Subcutaneous abdominal adipose tissue (tissue), 5 donors: ENCODE measurements around the gene TTC38.

ENCODE experiments used
- H3K27ac ChIP-seq: one replicate; pipeline ENCODE4 v1.7.0; 2013; ENCODE audit warnings: low read depth, mild to moderate bottlenecking, inconsistent platforms, low read length, moderate library complexity
- H3K27me3 ChIP-seq, 5 donors: one replicate each; pipeline ENCODE4 v1.7.0; 2013; ENCODE audit warnings: low read length in 5 of 5, inconsistent platforms in 1 of 5; ENCODE audit not compliant: control insufficient read depth in 5 of 5, insufficient read depth in 4 of 5
- H3K36me3 ChIP-seq, 5 donors: one replicate each; pipeline ENCODE4 v1.7.0; 2013; ENCODE audit warnings: low read length in 5 of 5; ENCODE audit not compliant: control insufficient read depth in 5 of 5, insufficient read depth in 5 of 5
- H3K4me1 ChIP-seq, 5 donors: one replicate each; pipeline ENCODE4 v1.7.0; 2013; ENCODE audit warnings: low read length in 5 of 5, mild to moderate bottlenecking in 3 of 5, moderate library complexity in 1 of 5; ENCODE audit not compliant: control insufficient read depth in 5 of 5, insufficient read depth in 5 of 5
- H3K4me3 ChIP-seq, 5 donors: one replicate each; pipeline ENCODE4 v1.7.0; 2013; ENCODE audit warnings: low read length in 5 of 5, low read depth in 1 of 5
- H3K9ac ChIP-seq, 5 donors: one replicate each; pipeline ENCODE4 v1.7.0; 2013; ENCODE audit warnings: low read length in 5 of 5, mild to moderate bottlenecking in 4 of 5, moderate library complexity in 3 of 5
- H3K9me3 ChIP-seq, 5 donors: one replicate each; pipeline ENCODE4 v1.7.0; 2013; ENCODE audit warnings: low read length in 5 of 5; ENCODE audit not compliant: control insufficient read depth in 5 of 5
- donor health status: healthy.
- donor health status: healthy.
- donor health status: healthy.
- donor health status: healthy.
- donor health status: healthy.

Gene TTC38

DNA sequence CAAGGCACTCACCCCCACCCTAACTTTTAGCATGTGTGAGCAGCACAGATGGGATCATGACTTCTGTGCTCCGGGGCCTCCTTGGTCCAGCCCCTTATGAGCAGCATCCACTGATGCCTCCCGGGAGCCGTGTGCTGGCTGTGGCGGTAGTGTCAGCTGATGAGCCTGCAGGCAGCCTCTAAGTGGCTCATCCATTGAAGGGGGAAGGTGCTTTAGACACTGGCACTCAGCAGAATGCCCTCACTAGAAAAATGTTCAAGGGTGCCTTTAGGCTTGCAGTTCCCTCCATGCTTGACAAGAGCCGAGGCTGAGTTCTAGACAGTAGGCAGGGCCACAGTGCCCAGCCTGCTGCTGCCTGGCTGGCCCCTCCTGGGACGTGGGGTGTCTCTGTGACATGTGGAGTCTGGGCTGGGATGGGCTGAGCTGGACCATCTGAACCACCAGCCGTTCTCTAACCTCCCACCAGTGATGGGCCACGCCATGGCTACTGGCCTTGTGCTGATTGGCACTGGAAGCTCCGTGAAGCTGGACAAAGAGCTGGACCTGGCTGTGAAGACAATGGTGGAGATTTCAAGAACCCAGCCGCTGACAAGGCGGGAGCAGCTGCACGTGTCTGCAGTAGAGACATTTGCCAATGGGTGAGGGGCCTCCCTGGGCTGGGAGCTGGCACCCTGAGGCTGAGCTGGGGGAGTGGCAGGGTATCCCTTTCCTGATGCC lies 5.8 kb downstream of the TTC38 start:
- Histone ChIP-seq H3K9ac (peak overlapping the region in 1 of 5 donors; percentile 44), H3K27ac (no peak overlapping the region), H3K27me3 (no peaks in the 10 kb centered on the region), H3K9me3 (no peaks in the 10 kb centered on the region), H3K4me3 (no peak overlapping the region), H3K36me3 (peaks cover 5 to 75% (median 64%) of the 10 kb centered on the region in 5 donors), H3K4me1 (peaks cover 0 to 16% (median 14%) of the 10 kb centered on the region in 5 donors)

DNA sequence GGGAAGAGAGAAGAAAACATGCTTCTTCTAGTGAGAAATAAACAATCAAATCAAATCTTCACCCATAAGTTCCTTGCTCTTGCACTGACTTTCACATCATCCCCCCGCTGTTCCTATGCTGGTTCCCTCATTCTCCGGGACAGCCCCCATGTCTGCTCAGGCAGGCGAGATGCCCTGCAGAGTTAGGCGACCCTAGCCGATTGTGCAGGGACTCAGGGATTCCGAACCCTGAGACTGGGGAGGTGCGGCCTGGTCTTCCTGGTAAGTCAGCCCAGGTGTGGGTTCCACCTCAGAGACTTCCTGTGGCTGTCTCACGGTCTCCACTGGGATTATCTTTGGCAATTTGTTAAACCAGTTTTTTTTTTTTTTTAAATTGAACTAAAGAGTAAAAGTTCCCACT lies 6.6 kb downstream of the TTC38 start:
- H3K36me3 ChIP-seq, result peaks cover 5 to 80% (median 72%) of the 10 kb centered on the region in 5 donors
- no peak overlapping the region for H3K9ac ChIP-seq
- no peaks in the 10 kb centered on the region for H3K9me3 ChIP-seq
- H3K27ac ChIP-seq, result no peak overlapping the region
- H3K4me1 ChIP-seq, result peaks cover 0 to 8% (median 8%) of the 10 kb centered on the region in 5 donors
- no peak overlapping the region for H3K4me3 ChIP-seq
- no peaks in the 10 kb centered on the region for H3K27me3 ChIP-seq

DNA sequence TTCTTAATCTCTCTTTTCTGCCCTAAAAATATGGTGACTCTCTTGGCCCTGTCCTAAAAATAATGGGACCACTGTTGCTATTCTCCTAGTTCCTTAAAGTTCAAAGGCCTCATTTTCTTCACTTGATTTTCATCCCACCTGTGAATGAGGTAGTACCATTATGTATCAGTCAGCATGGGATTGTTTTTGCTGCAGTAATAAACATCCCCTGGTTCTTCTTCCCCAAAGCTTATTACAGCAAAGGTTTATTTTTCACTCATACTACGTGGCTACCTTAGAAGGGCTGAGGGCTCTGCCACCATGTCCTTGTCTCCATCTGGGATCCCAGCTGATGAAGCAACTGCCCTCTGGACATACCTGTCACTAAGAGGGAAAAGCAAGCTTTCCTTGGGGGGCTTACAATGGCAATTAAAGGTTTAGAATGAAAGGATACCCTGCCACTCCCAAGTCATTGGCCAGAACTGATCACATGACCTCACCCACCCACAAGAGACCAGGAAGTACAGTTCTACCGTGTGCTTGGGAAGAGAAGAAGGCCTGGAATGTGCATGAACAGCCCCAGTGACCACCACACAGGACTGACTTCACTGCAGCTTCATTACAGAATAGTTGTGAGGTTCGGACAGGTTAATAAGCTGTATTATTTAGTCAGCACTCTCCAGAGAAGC lies 7.8 kb downstream of the TTC38 start:
- H3K27me3 ChIP-seq, result no peaks in the 10 kb centered on the region
- no peak overlapping the region for H3K9ac ChIP-seq
- peaks cover 0 to 7% (median 0%) of the 10 kb centered on the region in 5 donors for H3K4me1 ChIP-seq
- H3K4me3 ChIP-seq, result no peak overlapping the region
- peaks cover 5 to 85% (median 81%) of the 10 kb centered on the region in 5 donors for H3K36me3 ChIP-seq
- H3K9me3 ChIP-seq, result no peaks in the 10 kb centered on the region
- H3K27ac ChIP-seq, result no peak overlapping the region

DNA sequence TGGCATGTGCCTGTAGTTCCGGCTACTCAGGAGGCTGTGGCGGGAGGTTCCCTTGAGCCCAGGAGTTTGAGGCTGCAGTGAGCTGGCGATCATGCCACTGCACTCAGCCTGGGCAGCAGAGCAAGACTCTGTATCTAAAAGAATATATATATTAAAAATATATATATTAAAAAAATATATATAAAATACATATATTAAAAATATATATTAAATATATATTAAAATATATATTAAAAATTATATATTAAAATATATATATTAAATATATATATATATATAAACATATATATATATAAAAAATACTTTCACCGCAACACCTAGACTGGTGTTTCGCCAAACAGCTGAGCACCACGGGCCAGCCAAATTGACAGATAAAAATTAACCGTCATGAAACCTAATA lies 8.8 kb downstream of the TTC38 start:
- no peaks in the 10 kb centered on the region for H3K27me3 ChIP-seq
- peaks cover 5 to 94% (median 91%) of the 10 kb centered on the region in 5 donors for H3K36me3 ChIP-seq
- H3K4me3 ChIP-seq, result no peak overlapping the region

DNA sequence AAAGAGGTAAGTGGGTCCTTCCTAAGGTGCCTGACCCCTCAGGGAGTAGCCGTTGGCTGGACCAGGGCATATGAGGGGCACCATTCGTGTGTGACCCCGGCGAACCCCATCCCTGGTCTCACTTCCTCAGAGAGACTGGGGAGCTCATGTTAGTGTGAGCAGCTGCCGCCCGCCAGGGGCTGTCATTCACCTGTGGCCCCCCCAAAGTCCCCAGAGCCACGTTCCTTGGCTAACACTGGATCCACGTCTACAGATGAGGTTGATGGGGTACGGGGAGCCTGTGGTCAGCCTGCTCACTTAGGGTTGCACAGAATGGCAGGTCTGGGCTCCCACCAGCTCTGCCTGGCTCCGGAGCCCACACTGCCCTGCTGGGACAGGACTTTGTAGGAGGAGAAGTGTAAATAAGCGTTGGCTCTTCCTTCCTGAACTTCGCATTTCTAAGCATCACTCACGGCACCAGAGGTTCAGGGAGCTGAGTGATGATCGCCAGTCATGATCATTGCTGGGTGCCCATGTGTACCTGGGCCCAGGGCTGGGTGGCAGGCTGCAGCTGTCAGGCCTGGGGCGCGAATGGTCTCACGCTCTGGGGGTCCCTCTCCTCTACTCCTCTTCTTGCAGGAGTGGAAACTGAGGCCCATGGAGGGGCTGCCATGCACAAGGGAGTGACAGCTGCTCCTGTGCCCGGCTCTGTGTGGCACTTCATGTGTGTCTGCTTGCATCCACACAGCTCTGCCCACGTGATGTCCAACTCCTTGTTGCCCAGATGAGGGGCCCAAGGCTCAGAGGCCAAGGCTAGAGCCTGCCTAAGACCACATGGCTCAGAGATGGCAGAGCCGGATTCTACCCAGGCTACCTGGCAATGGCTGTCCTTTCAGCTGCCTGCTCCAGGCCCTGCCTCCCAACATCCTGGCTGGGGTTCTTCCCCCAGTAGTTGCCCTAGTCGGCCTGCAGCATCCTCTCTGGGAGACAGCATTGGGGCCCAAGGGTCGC lies 11.1 kb downstream of the TTC38 start:
- no peak overlapping the region for H3K9ac ChIP-seq
- H3K27ac ChIP-seq, result no peak overlapping the region
- H3K36me3 ChIP-seq, result peaks cover 7 to 92% (median 88%) of the 10 kb centered on the region in 5 donors
- H3K4me3 ChIP-seq, result no peak overlapping the region
- H3K27me3 ChIP-seq, result no peaks in the 10 kb centered on the region
- peaks cover 0 to 8% (median 0%) of the 10 kb centered on the region in 5 donors for H3K4me1 ChIP-seq
- H3K9me3 ChIP-seq, result no peaks in the 10 kb centered on the region

More for the DNA sequence above, 8.8 kb downstream of the TTC38 start:
- Histone ChIP-seq H3K9ac (no peak overlapping the region), H3K27ac (no peak overlapping the region), H3K9me3 (no peaks in the 10 kb centered on the region), H3K4me1 (peaks cover 0 to 8% (median 0%) of the 10 kb centered on the region in 5 donors)

DNA sequence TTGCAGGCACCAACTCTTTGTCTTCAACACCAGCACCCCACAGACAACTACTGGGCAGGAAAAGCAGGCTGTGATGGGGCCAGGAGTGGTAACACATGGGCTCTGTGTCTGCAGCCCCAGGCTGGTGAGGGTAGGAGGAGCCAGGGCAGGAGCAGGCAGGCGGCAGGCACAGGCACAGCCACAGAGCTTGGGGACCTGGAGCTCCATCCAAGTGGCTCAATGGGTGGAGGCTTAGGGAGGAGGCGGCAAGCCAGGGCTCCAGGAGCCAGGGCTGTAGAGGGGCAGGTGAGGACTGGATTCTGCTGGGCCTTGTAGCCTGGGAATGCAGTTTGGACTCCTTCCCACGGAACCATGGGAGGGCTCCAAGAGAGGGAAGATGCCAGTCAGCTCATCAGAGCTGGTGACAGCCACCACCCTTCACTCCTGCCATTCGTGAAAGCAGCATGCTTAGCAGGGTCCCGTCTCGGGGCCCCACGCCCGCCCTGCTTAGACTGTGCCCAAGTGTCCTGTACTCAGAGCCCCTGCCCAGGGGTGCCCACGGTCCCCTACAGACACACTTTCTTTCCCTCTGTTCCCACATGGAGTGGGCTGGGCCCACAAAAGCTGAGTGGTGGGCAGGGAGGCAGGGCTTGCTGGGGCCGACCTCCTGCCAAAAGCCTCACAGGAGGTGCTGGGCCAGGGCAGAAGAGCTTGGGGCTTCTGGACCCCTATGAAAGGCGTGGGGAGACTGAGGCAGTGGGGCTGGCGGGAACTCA lies 12.4 kb downstream of the TTC38 start:
- H3K4me3 ChIP-seq, result no peak overlapping the region
- peaks cover 0 to 19% (median 5%) of the 10 kb centered on the region in 5 donors for H3K4me1 ChIP-seq
- no peaks in the 10 kb centered on the region for H3K27me3 ChIP-seq
- peaks cover 7 to 92% (median 90%) of the 10 kb centered on the region in 5 donors for H3K36me3 ChIP-seq
- H3K9ac ChIP-seq, result no peak overlapping the region
- H3K9me3 ChIP-seq, result no peaks in the 10 kb centered on the region
- H3K27ac ChIP-seq, result no peak overlapping the region

DNA sequence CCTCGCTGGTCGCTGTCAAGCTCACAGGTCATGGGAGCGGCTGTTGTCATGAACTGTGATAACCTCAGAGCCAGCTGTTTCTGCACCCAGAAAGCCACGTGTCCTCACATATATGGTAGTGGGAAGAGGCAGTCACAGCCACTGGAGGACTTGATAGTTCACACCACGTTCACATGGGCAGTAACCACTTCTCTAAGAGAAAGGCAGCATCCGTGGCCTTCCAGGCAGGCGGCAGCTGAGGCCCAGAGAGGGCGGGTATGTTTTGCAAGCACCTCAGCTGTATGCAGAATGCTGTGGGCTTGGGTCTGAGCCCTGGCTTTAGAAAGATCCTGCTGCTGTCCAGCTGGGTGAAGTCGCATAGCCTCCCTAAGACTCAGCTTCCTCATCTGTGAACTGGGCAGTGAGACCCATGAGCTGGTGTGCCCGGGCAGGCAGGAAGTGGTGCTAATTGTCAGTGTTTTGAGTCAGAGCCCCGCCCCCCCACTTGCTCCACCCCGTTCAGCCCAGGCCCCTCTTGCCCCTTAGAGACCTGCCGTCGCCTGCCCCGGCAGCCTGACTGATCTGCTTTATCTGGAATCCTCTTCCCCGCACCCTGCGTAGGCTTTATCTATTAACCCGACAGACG lies 13.3 kb downstream of the TTC38 start:
- Histone ChIP-seq H3K27me3 (no peaks in the 10 kb centered on the region), H3K4me3 (no peak overlapping the region), H3K27ac (no peak overlapping the region), H3K9me3 (no peaks in the 10 kb centered on the region), H3K4me1 (peaks cover 0 to 19% (median 5%) of the 10 kb centered on the region in 5 donors), H3K36me3 (peaks cover 3 to 90% (median 86%) of the 10 kb centered on the region in 5 donors), H3K9ac (no peak overlapping the region)

DNA sequence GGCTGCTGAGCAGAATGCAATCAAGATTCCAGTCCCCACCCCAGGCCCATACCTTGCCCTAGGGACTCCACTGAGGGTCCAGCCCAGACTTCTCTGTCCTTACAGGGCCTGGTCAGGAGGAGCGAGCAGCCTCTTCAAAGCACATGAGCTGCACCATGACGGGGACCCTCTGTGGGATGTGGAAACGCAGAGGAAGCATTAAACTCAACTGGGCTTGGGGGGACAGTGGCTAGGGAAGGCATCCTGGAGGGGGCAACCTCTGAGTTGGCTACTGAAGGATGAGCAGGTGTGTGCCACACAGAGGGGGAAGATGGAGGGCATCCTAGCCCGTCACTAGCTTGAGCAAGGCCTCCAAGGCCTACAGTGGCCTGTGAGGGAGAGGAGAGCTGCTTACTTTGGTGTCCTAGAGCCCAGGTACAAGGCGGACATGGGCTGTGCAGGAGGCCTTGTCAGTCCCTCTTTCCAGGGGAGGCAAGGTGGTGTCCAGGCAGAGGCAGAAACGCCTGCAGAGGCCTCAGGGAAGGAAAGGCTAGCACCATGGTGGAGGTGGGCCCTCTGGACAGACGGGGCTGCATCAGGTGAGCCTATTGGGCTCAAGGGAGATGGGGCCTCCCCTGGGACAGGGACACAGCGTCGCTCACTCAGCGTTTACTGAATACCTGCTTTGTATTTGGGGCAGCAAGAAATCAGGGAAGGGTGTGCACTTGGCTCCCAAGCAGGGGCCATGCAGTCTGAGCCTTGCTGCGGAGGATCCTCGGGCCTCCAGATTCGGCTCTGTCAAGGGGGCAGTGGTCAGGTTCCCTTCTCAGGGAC lies 14.3 kb downstream of the TTC38 start:
- H3K9ac ChIP-seq, result no peak overlapping the region
- H3K27ac ChIP-seq, result no peak overlapping the region
- peaks cover 3 to 96% (median 87%) of the 10 kb centered on the region in 5 donors for H3K36me3 ChIP-seq
- H3K4me3 ChIP-seq, result no peak overlapping the region
- H3K4me1 ChIP-seq, result peaks cover 0 to 20% (median 7%) of the 10 kb centered on the region in 5 donors
- no peaks in the 10 kb centered on the region for H3K9me3 ChIP-seq
- H3K27me3 ChIP-seq, result no peaks in the 10 kb centered on the region
